GM20431 (cell line): ENCODE measurements around the gene VDAC2.
"Not testable (repeated sequence)": the region's sequence is repeated elsewhere in the genome, so short reads cannot be mapped to it uniquely, and the experiment has no call there.

ENCODE experiments used
- in situ Hi-C: fragments of 300-500 bp; cut with MseI, MboI; formaldehyde crosslinking; loops from one replicate; pipeline ENCODE4 v1.15.0; 2020; ENCODE audit warnings: low sequenced_read_pairs; ENCODE audit not compliant: unreplicated experiment

The VDAC2 gene

GRCh38 chr10:75210282-75211006 lies at the start of gene VDAC2:
Gene VDAC2, plus strand, starts transcription at chr10:75210796. Its CDS starts 363 bp downstream, at chr10:75211159.
- in situ Hi-C loops: no loop called here

GRCh38 chr10:75165684-75166622 lies 44.6 kb upstream of the VDAC2 start:
- in situ Hi-C loops: no loop called here

DNA sequence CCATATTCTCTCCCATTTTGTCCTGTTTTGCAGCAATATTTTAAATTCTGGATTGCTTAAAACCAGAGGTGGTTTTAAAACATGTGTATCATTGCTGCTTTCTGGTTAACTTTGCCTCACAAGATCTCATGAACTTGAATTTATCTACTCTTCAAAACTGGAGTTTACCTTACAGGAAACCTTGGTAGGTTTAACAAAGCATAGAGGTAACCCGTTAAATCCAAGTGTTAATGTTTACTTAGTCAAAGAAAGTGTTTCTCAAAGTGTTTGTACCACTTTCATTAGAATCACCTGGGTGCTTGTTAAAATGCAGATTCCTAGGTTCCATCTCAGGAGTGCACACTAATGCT lies 44.0 kb upstream of the VDAC2 start:
- in situ Hi-C loops: no loop called here

DNA sequence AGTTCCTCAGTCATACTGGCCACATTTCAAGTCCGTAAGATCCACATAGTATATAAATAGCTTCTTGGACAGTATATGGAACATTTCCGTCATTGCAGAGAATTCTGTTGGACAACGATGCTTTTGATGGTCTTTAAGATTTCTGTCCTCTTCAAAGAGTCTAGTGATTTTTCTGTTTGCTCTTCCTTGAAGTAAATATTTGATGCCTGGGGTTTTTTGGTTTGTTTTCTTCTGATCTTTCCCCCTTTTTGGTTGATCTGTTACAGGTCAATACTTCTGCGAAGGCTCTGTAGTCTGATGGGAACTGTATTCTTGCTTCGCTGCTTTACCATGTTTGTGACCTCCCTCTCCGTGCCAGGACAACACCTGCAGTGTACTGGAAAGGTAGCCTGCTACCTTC lies 42.3 kb upstream of the VDAC2 start:
- in situ Hi-C loops: no loop called here

GRCh38 chr10:75170215-75170614 lies 40.4 kb upstream of the VDAC2 start:
- in situ Hi-C loops: no loop called here

- in situ Hi-C loops: no loop called here
Observed at GRCh38 chr10:75175046-75175445, 35.5 kb upstream of the VDAC2 start.

DNA sequence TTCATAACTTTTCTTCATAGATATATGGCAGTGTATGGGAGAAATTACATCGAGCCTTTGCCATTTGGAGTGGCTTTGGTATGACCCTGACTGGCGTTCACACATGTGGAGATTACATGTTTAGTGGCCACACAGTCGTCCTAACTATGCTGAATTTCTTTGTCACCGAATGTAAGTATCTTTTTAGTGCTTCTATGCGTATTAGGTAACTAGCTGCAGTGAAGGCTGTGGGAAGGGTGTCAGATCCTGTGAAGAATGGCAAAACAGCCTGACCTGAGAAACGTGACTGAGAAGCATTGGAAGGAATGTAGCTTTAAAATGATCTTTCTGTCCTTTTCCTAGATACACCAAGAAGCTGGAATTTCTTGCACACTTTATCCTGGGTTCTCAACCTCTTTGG lies 34.5 kb upstream of the VDAC2 start:
- in situ Hi-C loops: no loop called here

- in situ Hi-C loops: no loop called here
Observed at GRCh38 chr10:75176736-75177135, 33.9 kb upstream of the VDAC2 start.

- in situ Hi-C loops: no loop called here
Observed at GRCh38 chr10:75179657-75180177, 30.9 kb upstream of the VDAC2 start.

- in situ Hi-C loops: no loop called here
Observed at GRCh38 chr10:75180592-75180991, 30.0 kb upstream of the VDAC2 start.

DNA sequence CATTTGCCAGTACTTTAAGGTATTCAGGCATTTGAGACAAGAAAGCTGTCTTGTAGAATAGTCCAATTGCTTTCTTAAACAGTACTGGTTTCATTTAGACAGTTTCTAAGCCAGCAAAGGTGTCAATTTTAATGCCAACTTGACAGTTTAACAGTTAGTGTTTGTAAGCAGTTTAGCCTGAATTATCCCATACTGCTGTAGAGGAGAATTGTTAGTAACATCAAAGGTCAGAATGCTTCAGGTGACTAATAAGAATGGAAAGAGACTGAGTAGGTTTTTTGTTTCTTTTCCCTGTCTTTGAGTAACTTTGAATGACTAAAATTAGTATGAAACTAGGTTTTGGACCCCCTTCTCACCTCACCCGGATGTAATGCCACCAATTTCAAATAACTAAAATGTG lies 29.5 kb upstream of the VDAC2 start:
- in situ Hi-C loops: no loop called here

DNA sequence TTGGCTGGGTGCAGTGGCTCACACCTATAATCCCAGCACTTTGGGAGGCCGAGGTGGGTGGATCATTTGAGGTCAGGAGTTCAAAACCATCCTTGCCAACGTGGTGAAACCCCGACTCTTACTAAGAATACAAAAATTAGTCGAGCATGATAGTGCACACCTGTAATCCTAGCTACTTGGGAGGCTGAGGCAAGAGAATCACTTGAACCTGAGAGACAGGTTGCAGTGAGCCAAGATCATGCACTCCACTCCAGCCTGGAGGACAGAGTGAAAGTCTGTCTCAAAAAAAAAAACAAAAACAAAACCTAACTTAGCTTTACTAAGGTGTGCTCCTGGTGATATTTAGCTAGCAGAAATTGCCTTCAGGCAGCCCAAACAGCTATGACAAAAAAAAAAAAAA lies 24.3 kb upstream of the VDAC2 start:
- in situ Hi-C loops: no loop called here

DNA sequence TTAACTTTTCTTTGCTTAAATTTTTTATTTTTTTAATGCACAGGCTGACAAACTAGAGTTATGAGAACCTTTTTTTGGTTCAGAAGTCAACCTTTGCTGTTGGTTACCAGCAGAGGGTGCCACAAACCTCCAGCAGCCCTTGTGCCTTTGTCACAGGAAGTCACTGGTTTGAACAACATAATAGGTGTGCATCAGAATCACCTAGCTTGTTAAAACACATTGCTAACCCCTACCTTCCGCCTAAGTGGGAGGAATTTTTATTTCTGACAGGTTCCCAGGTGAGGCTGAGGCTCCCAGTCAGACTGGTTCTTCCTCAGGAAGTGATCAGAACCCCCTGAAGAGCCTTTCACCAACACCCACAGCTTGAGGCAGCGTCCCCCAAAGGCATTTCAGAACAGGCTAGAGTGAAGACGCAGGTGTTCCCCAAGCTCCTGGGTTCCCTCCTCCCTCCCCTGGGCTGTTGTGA lies 22.6 kb upstream of the VDAC2 start:
- in situ Hi-C loops: no loop called here

DNA sequence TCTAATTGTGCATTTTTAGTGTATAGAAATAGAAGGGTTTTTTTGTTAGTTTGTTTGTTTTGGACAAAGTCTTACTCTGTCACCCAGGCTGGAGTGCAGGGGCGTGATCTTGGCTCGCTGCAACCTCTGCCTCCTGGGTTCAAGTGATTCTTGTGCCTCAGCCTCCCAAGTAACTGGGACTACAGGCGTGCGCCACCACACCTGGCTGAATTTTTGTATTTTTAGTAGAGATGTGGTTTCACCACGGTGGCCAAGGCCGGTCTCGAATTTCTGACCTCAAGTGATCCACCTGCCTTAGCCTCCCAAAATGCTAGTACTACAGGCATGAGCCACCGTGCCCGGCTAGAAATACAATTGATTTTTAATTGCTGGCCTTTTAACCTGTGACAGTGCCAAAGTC lies 22.1 kb upstream of the VDAC2 start:
- in situ Hi-C loops: not testable (repeated sequence)

DNA sequence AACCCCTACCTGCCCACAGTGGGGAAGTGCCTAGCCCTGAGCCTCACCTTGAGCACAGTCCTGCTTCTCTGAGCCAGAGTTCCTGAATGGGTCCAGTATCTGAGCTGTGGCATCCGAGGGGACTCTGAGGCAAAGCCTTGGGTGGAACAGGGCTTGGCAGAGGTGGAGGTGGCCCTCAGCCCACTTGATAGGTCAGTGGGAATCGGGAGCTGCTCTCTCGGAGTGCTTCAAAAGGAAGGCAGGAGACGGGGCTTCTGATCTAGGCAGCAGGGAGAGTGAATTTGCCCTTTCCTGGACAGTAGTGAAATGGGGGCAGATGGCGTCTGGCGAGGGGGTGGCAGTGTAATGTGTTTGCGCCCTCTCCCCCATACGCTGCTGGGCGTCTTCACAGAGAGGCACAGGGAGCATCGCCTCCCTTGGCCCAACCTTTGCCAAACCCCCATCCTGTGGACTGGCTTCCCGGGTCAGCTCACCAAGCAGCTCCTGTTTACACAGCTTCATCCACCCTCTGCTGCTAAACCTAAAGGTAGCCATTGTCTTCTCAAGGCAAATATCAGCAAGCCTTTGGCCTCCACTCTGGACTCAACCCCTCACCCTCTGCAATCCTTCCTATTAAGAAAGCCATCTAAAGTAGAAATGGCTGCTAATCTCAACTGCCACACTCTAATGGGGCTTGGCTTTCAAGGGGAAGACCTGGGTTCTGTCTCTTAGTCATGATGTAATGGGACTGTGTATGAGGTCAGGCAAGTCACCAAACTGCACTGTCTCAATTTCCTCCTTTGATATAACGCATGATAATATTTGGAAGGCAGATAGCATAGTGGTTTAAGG lies 21.1 kb upstream of the VDAC2 start:
- in situ Hi-C loops: no loop called here

- in situ Hi-C loops: no loop called here
Observed at GRCh38 chr10:75191821-75192568, 18.6 kb upstream of the VDAC2 start.

DNA sequence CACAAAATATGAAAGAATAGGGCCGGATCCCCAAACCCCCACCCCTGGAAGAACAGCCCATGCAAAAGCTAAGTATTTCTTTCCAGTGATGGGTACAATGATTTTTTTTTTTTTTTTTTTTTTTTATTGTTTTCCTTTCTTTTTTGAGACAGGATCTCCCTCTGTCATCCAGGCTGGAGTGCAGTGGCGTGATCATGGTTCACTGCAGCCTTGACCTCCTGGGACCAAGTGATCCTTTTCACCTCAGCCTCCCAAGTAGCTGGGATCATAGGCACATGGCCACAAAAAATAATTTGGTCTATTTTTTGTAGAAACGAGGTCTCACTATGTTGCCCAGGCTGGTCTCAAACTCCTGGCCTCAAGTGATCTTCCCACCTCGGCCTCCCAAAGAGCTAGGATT lies 16.0 kb upstream of the VDAC2 start:
- in situ Hi-C loops: not testable (repeated sequence)

GRCh38 chr10:75195035-75195763 lies 15.4 kb upstream of the VDAC2 start:
- in situ Hi-C loops: no loop called here

DNA sequence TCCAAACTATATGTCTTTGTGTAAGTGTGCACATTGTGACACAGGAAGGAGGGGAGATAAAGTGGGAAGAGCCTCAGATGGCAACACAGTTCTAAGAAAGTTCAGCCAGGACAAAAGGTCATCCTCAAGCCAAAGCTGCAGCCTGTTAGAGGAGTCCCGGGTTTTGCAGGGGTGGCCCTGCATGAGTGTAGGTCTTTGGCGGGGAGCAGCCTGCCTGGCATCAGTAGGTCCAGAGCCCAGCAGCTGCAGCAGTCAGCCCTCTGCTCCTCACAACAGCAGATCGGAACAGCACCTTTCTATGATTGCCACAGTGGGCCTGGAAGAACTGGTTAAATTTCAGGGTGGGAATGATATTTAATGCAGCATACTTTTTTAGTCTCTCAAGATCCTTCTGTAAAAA lies 13.5 kb upstream of the VDAC2 start:
- in situ Hi-C loops: no loop called here
